K562 (cell line): ENCODE data around the gene GRHL3. TPM values are rescaled to one million over a fixed set of nuclear protein-coding genes. Genes with fewer than 3 reads are reported as not detected.

Source experiments
- CXXC5 ChIP-seq: fragments of 250-450 bp; sonication (Bioruptor Pico); IDR thresholded peaks from 2 replicates; pipeline ENCODE4 v1.8.0; 2022; ENCODE audit warnings: inconsistent platforms, mild to moderate bottlenecking, moderate library complexity
- ETV1 ChIP-seq: fragments of 450-650 bp; conservative IDR thresholded peaks from 2 replicates; pipeline ENCODE4 v1.6.1; 2016; ENCODE audit warnings: missing genetic modification characterization, control low read depth, low read depth, missing compliant biosample characterization
- MAFG ChIP-seq: fragments of 450-650 bp; conservative IDR thresholded peaks from 2 replicates; pipeline ENCODE4 v1.6.1; 2016; ENCODE audit warnings: missing genetic modification characterization, missing compliant biosample characterization
- REST ChIP-seq, 2 experiments: fragments of 450-650 bp; formaldehyde crosslinking in 1 of 2; IDR thresholded peaks; 2 replicates each; pipeline versions ENCODE4 v1.4.0 to v1.6.1; 2014 to 2020; ENCODE audit warnings: mild to moderate bottlenecking in 2 of 2, borderline replicate concordance in 1 of 2, low read depth in 1 of 2
- TAF1 ChIP-seq: IDR thresholded peaks from 2 replicates; pipeline ENCODE4 v1.6.1; 2011; ENCODE audit warnings: mild to moderate bottlenecking, low read length, moderate library complexity; ENCODE audit not compliant: insufficient read depth, control insufficient read depth, severe bottlenecking; ENCODE audit errors: extremely low read depth
- polyA plus RNA-seq, 8 experiments: library from polyadenylated mRNA; depleted of rRNA in 4 of 8; stranded (reverse) in 5 of 8; unstranded in 3 of 8; fragments of >200 nt; fragmentation: Nextera tagmentation in 2 of 8; fragmentation: Illumina TruSeq in 1 of 8; extraction: Ambion mirVana in 2 of 8; extraction: Trizol in 1 of 8; gene quantifications; 2 replicates each; pipeline versions ENCODE4 v1.2.1 to v1.2.3, GENCODE V29; 2011 to 2014; ENCODE audit warnings: inconsistent platforms in 1 of 8, missing spikeins in 1 of 8
- total RNA-seq, 7 experiments: library from RNA; depleted of rRNA in 6 of 7; stranded (reverse); fragments of >200 nt in 6 of 7; fragmentation: Illumina TruSeq in 2 of 7; extraction: Trizol in 2 of 7; gene quantifications; 2 replicates each; pipeline versions ENCODE4 v1.2.1 to v1.2.3, GENCODE V29; 2011 to 2021; ENCODE audit warnings: low replicate concordance in 1 of 7
- TF ChIP-seq, protein P1 (sequence below): fragments of 450-650 bp; IDR thresholded peaks from 2 replicates; pipeline ENCODE4 v1.6.1; 2016; ENCODE audit warnings: mild to moderate bottlenecking, moderate library complexity

Gene GRHL3
- total and polyA plus RNA-seq, 9 of the 15 experiments (the other 6 are each of a cell fraction or from before 2014, with no cell fraction given) = 0.01 to 0.04 TPM; not detected in 7

- TF ChIP-seq TAF1 = no peak
- TF ChIP-seq REST (IDR thresholded peaks at IDR 0.05; ENCODE audit: borderline replicate concordance) = peak; percentile 52
- no peak for TF ChIP-seq REST (CRISPR knock-in tag; IDR thresholded peaks at IDR 0.05; ENCODE audit: low read depth)
- TF ChIP-seq MAFG (tag) = no peak
- TF ChIP-seq, protein P1, sequence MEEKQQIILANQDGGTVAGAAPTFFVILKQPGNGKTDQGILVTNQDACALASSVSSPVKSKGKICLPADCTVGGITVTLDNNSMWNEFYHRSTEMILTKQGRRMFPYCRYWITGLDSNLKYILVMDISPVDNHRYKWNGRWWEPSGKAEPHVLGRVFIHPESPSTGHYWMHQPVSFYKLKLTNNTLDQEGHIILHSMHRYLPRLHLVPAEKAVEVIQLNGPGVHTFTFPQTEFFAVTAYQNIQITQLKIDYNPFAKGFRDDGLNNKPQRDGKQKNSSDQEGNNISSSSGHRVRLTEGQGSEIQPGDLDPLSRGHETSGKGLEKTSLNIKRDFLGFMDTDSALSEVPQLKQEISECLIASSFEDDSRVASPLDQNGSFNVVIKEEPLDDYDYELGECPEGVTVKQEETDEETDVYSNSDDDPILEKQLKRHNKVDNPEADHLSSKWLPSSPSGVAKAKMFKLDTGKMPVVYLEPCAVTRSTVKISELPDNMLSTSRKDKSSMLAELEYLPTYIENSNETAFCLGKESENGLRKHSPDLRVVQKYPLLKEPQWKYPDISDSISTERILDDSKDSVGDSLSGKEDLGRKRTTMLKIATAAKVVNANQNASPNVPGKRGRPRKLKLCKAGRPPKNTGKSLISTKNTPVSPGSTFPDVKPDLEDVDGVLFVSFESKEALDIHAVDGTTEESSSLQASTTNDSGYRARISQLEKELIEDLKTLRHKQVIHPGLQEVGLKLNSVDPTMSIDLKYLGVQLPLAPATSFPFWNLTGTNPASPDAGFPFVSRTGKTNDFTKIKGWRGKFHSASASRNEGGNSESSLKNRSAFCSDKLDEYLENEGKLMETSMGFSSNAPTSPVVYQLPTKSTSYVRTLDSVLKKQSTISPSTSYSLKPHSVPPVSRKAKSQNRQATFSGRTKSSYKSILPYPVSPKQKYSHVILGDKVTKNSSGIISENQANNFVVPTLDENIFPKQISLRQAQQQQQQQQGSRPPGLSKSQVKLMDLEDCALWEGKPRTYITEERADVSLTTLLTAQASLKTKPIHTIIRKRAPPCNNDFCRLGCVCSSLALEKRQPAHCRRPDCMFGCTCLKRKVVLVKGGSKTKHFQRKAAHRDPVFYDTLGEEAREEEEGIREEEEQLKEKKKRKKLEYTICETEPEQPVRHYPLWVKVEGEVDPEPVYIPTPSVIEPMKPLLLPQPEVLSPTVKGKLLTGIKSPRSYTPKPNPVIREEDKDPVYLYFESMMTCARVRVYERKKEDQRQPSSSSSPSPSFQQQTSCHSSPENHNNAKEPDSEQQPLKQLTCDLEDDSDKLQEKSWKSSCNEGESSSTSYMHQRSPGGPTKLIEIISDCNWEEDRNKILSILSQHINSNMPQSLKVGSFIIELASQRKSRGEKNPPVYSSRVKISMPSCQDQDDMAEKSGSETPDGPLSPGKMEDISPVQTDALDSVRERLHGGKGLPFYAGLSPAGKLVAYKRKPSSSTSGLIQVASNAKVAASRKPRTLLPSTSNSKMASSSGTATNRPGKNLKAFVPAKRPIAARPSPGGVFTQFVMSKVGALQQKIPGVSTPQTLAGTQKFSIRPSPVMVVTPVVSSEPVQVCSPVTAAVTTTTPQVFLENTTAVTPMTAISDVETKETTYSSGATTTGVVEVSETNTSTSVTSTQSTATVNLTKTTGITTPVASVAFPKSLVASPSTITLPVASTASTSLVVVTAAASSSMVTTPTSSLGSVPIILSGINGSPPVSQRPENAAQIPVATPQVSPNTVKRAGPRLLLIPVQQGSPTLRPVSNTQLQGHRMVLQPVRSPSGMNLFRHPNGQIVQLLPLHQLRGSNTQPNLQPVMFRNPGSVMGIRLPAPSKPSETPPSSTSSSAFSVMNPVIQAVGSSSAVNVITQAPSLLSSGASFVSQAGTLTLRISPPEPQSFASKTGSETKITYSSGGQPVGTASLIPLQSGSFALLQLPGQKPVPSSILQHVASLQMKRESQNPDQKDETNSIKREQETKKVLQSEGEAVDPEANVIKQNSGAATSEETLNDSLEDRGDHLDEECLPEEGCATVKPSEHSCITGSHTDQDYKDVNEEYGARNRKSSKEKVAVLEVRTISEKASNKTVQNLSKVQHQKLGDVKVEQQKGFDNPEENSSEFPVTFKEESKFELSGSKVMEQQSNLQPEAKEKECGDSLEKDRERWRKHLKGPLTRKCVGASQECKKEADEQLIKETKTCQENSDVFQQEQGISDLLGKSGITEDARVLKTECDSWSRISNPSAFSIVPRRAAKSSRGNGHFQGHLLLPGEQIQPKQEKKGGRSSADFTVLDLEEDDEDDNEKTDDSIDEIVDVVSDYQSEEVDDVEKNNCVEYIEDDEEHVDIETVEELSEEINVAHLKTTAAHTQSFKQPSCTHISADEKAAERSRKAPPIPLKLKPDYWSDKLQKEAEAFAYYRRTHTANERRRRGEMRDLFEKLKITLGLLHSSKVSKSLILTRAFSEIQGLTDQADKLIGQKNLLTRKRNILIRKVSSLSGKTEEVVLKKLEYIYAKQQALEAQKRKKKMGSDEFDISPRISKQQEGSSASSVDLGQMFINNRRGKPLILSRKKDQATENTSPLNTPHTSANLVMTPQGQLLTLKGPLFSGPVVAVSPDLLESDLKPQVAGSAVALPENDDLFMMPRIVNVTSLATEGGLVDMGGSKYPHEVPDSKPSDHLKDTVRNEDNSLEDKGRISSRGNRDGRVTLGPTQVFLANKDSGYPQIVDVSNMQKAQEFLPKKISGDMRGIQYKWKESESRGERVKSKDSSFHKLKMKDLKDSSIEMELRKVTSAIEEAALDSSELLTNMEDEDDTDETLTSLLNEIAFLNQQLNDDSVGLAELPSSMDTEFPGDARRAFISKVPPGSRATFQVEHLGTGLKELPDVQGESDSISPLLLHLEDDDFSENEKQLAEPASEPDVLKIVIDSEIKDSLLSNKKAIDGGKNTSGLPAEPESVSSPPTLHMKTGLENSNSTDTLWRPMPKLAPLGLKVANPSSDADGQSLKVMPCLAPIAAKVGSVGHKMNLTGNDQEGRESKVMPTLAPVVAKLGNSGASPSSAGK = peak; percentile 67
- peak; percentile 88 for TF ChIP-seq CXXC5 (CRISPR knock-in tag)
- TF ChIP-seq ETV1 (tag) = no peak
These were observed 13.0 kb downstream of the GRHL3 start (continued) for GRCh38 chr1:24331961-24332673.
